22Rv1 (cell line): ENCODE measurements around the gene THPO.

Source experiments
- H3K27ac ChIP-seq: fragments of 450-650 bp; 2 replicates; pipeline ENCODE4 v1.5.1; 2017
- CTCF ChIP-seq: fragments of 450-650 bp; IDR thresholded peaks from 2 replicates; pipeline ENCODE4 v1.5.1; 2017; ENCODE audit warnings: mild to moderate bottlenecking
- ZFX ChIP-seq: fragments of 450-650 bp; IDR thresholded peaks from 2 replicates; pipeline ENCODE4 v1.6.1; 2017; ENCODE audit warnings: antibody characterized with exemption, borderline replicate concordance

Gene THPO

GRCh38 chr3:184414418-184415202, 36.6 kb upstream of the THPO start:
- TF ChIP-seq ZFX (no peak), CTCF (no peak)
- no peak overlapping the region for H3K27ac ChIP-seq

- TF ChIP-seq CTCF (no peak), ZFX (no peak)
- H3K27ac ChIP-seq, result no peak overlapping the region
Measured at GRCh38 chr3:184409946-184410500, 32.0 kb upstream of the THPO start.

GRCh38 chr3:184409331-184409926, 31.4 kb upstream of the THPO start:
- no peak for TF ChIP-seq CTCF
- no peak for TF ChIP-seq ZFX
- no peak overlapping the region for H3K27ac ChIP-seq

- TF ChIP-seq CTCF (no peak), ZFX (no peak)
- no peak overlapping the region for H3K27ac ChIP-seq
Measured at GRCh38 chr3:184405075-184406030, 27.3 kb upstream of the THPO start.

DNA sequence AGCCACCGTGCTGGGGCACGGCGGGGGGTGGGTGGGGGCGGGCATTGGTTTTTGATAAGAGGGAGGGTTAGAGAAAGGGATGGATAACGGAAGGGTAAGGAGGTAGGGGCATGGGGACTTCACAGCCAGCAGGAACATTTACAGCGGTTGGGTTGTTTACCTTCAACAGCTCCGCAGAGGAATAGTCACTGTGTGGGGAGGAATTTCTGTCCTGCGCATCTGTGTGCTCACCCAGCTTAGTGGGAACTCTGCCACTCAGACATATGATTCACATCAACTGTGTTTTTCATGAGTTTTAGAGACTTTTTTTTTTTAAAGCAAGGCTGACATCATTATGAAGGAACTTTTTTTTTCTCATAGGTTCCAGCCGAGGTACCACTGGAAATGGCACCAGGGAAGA, 21.4 kb upstream of the THPO start:
- no peak overlapping the region for H3K27ac ChIP-seq

DNA sequence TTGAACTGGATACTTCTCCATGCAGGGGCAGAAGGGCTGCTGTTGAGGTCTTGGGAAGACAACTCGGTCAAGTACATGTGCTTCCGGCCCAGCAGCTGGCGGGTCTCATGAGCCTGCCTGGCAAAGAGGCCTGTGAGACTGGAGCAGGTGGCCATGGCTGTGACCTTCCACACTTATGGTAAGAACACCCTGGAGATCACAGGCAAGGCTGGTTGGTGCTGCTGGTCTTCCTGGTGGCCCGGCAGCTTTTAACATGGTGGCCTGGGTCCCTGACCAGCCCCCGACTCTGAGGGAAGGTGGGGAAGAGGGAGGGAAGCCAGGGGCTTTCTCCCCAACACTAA, 17.3 kb upstream of the THPO start:
- no peak overlapping the region for H3K27ac ChIP-seq
- TF ChIP-seq ZFX, result no peak
- TF ChIP-seq CTCF, result no peak

More for the DNA sequence above, 21.4 kb upstream of the THPO start:
- no peak for TF ChIP-seq CTCF
- TF ChIP-seq ZFX, result no peak
